ENCODE results near the gene CHAT. TPM values are rescaled to one million over a fixed set of nuclear protein-coding genes. Genes with fewer than 3 reads are reported as not detected.

The CHAT gene
- not detected in 2 replicates for total RNA-seq

GRCh38 chr10:49613882-49614241 is at the start of gene CHAT:
Gene CHAT, plus strand, starts transcription at chr10:49614037. Its CDS starts 153 bp downstream, at chr10:49614190.

GRCh38 chr10:49610114-49610457 is 3.8 kb upstream of the CHAT start, which contains the start of gene SLC18A3:
Gene SLC18A3, plus strand, starts transcription at chr10:49610310. Its CDS starts 431 bp downstream, at chr10:49610741.

GRCh38 chr10:49679480-49679893 is 65.7 kb downstream of the CHAT start, which contains the start of gene C10orf53:
Gene C10orf53, plus strand, starts transcription at chr10:49679651. Its CDS starts 47 bp downstream, at chr10:49679698.

Other genes with a start within 250 kb of the CHAT start
- gene DRGX, start 217.9 kb upstream of the CHAT start, total RNA-seq, result not detected in 2 replicates
- gene ERCC6, start 74.9 kb upstream of the CHAT start, total RNA-seq, result 11.1 and 13.4 TPM in 2 replicates
- gene SLC18A3, start 3.7 kb upstream of the CHAT start, total RNA-seq, result not detected in 2 replicates
- not detected in 2 replicates for gene C10orf53, start 65.6 kb downstream of the CHAT start, total RNA-seq
- gene OGDHL, start 148.3 kb downstream of the CHAT start, total RNA-seq, result 0.17 and 0.47 TPM in 2 replicates

Data from bronchial smooth muscle cell (primary cell).